ENCODE measurements around the gene UQCRC1.

DNA sequence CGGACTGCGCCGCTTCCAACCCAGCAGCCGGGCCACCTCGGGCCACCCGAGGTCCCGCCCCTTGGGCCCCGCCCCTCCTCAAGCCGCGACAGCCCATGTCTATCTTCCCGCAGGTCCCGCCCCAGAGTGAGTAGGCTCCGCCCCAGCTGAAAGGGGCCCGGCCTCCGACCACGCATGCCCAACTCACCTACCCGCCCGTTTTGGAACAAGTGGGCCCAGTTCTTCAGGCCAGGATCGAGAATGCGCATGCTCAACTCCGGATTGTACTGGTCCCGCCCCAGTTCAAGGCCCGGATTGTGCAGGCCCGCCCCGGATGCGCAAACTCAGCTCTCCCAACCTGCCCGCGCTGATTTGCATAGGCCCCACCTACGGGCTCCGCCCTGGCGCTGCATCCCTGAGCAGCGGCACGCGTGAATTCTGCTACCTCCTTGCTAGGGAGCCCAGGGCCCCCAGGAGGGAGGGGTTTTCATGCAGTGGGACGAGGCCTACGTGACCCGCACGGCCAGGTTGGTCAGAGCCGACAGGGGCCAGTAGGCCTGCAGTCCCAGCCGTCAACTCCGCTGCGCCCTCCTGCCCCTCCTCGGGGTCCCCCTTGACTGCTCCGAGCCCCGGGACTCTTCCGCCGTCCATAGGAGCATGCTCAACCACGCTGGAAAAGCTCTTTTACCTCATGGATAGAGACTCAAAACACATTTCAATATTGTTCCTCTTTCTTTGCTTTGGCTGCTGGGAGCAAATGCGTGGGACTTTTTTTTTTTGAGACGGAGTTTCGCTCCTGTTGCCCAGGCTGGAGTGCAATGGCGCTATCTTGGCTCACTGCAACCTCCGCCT lies 52.4 kb downstream of the UQCRC1 start, which contains the start of gene PFKFB4:
- no peak; the same call in 1 of the 2 replicates for TF ChIP-seq POLR2AphosphoS5 (IDR thresholded peaks at IDR 0.05; ENCODE audit: low read depth, low read length)
- TF ChIP-seq, protein P1, sequence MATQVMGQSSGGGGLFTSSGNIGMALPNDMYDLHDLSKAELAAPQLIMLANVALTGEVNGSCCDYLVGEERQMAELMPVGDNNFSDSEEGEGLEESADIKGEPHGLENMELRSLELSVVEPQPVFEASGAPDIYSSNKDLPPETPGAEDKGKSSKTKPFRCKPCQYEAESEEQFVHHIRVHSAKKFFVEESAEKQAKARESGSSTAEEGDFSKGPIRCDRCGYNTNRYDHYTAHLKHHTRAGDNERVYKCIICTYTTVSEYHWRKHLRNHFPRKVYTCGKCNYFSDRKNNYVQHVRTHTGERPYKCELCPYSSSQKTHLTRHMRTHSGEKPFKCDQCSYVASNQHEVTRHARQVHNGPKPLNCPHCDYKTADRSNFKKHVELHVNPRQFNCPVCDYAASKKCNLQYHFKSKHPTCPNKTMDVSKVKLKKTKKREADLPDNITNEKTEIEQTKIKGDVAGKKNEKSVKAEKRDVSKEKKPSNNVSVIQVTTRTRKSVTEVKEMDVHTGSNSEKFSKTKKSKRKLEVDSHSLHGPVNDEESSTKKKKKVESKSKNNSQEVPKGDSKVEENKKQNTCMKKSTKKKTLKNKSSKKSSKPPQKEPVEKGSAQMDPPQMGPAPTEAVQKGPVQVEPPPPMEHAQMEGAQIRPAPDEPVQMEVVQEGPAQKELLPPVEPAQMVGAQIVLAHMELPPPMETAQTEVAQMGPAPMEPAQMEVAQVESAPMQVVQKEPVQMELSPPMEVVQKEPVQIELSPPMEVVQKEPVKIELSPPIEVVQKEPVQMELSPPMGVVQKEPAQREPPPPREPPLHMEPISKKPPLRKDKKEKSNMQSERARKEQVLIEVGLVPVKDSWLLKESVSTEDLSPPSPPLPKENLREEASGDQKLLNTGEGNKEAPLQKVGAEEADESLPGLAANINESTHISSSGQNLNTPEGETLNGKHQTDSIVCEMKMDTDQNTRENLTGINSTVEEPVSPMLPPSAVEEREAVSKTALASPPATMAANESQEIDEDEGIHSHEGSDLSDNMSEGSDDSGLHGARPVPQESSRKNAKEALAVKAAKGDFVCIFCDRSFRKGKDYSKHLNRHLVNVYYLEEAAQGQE (IDR thresholded peaks at IDR 0.05; ENCODE audit: insufficient read depth in 1 of 2, low read depth in 2 of 2, low read length in 2 of 2), result no peak
- no peak for TF ChIP-seq FOXP2 (optimal IDR thresholded peaks at IDR 0.05; ENCODE audit: borderline replicate concordance, extremely low read depth, extremely low read length, insufficient read depth)
- no peak for TF ChIP-seq SIN3A (IDR thresholded peaks at IDR 0.05; ENCODE audit: borderline replicate concordance, insufficient read depth, low read length)
